BJ (cell line): Measurements from ENCODE around the gene PRICKLE2. TPM values are rescaled to one million over a fixed set of nuclear protein-coding genes. Genes with fewer than 3 reads are reported as not detected.

ENCODE experiments used
- CTCF ChIA-PET: fragments of 350-600 bp; formaldehyde crosslinking; extraction: SDS; loops from one replicate; lab custom pipeline; 2021; ENCODE audit warnings: antibody characterized with exemption, inconsistent platforms; lab: Yijun Ruan, JAX
- POLR2A ChIA-PET: fragments of 300-600 bp; sonication (Branson Sonifier 250); formaldehyde crosslinking; extraction: SDS; loops from one replicate; lab custom pipeline; 2021; ENCODE audit warnings: antibody characterized with exemption; lab: Charles Lee
- DNase-seq: peaks from one replicate; pipeline ENCODE4 v3.0.0-alpha.2; 2011; ENCODE audit warnings: low read depth
- H3K27me3 ChIP-seq: 2 replicates; pipeline ENCODE4 v1.6.0; 2011; ENCODE audit warnings: low read length; ENCODE audit not compliant: control insufficient read depth, insufficient read depth
- H3K36me3 ChIP-seq: 2 replicates; pipeline ENCODE4 v1.5.1; 2011; ENCODE audit warnings: low read length; ENCODE audit not compliant: control insufficient read depth, insufficient read depth
- H3K4me3 ChIP-seq: 2 replicates; pipeline ENCODE4 v1.5.1; 2011; ENCODE audit warnings: low read depth, mild to moderate bottlenecking, control low read depth, low read length
- polyA plus RNA-seq: library from polyadenylated mRNA; depleted of rRNA; stranded (reverse); fragments of >200 nt; gene quantifications from 2 replicates; pipeline ENCODE4 v1.2.3, GENCODE V29; 2011
- TF ChIP-seq, protein P1 (sequence below): IDR thresholded peaks from 2 replicates; pipeline ENCODE4 v1.5.1; 2011; ENCODE audit warnings: low read depth, mild to moderate bottlenecking, control low read depth, inconsistent platforms, low read length, moderate library complexity; ENCODE audit not compliant: insufficient read depth

Gene PRICKLE2
- polyA plus RNA-seq, 1 experiment = 3.5 TPM

DNA sequence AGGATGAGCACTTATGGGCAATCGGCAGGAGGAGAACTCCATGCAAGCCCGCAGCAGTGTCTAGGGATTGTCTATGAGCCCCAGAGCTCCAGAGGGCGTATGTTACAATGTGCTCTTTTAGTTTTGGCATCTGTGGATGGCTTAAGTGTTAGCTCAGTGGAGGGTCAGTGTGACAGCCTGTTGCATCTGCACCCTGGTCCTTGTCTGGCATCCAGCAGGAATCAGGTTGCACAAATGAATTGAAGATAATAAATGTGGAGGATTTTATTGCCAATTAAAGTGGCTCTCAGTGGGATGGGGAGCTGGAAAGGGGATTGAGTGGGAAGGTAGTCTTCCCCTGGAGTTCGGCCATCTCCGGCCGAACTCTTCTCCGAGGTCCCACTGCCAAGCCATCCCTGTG lies 11.8 kb upstream of the PRICKLE2 start:
- no peak for DNase-seq
- ChIA-PET POLR2A (no interaction called here), CTCF (no interaction called here)
- Histone ChIP-seq H3K36me3 (0 out of 2 replicates have a peak, but pooled peaks cover 1% of the 10 kb centered on the region), H3K4me3 (no peak overlapping the region), H3K27me3 (no peaks in the 10 kb centered on the region)
- TF ChIP-seq, protein P1, sequence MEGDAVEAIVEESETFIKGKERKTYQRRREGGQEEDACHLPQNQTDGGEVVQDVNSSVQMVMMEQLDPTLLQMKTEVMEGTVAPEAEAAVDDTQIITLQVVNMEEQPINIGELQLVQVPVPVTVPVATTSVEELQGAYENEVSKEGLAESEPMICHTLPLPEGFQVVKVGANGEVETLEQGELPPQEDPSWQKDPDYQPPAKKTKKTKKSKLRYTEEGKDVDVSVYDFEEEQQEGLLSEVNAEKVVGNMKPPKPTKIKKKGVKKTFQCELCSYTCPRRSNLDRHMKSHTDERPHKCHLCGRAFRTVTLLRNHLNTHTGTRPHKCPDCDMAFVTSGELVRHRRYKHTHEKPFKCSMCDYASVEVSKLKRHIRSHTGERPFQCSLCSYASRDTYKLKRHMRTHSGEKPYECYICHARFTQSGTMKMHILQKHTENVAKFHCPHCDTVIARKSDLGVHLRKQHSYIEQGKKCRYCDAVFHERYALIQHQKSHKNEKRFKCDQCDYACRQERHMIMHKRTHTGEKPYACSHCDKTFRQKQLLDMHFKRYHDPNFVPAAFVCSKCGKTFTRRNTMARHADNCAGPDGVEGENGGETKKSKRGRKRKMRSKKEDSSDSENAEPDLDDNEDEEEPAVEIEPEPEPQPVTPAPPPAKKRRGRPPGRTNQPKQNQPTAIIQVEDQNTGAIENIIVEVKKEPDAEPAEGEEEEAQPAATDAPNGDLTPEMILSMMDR = no peak

DNA sequence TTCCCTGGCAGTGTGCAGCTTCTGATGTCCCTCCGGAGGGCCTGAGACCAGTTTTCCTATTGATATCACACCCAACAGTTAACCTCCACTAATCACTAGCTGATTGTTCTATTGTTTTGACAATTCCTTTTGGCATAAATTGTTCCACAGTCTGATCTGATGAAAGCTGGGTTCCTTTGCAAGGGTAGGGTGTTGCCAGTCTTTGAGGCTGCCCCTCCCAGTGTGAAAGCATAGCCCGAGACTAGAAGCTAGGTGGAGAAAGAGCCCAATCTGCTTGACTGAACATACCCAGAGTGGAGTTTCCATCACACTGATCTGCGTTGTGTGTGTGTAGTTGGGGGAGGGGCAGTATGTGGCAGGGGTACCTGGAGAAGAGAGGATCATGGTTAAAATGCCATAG lies 10.3 kb upstream of the PRICKLE2 start:
- Histone ChIP-seq H3K4me3 (no peak overlapping the region), H3K36me3 (0 out of 2 replicates have a peak, but pooled peaks cover 1% of the 10 kb centered on the region), H3K27me3 (no peaks in the 10 kb centered on the region)
- POLR2A ChIA-PET = no interaction called here
- TF ChIP-seq, protein P1 = no peak
- no peak for DNase-seq
- CTCF ChIA-PET = interaction anchor here (1.0 to 1.2 kb wide), 3 partner anchors 10 to 198 kb away, joined by 3 to 4 read pairs (median 3); partner anchors contain the start of gene PRICKLE2

DNA sequence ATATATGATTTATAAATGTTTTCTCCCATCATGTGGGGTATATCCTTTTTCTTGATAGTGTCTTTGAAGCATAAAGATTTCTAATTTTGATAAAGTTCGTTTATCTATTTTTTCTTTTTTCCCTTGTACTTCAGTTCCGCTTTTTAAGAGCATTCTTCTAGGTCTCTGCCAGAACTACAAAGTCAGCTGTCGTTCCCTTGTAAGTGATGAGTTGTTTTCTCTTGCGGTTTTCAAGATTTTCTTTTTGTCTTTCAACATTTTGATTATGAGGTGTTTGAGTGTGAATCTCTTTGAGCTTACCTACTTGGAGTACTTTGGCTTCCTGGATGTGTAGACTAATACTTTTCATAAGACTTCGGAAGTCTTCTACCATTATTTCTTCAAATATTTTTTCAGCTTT lies 9.3 kb upstream of the PRICKLE2 start:
- TF ChIP-seq, protein P1 = no peak
- ChIA-PET POLR2A (no interaction called here), CTCF (interaction anchor here (1.0 to 1.2 kb wide), 4 partner anchors 9 to 204 kb away, joined by 3 to 4 read pairs (median 3); partner anchors contain the start of gene PRICKLE2)
- H3K36me3 ChIP-seq = 0 out of 2 replicates have a peak, but pooled peaks cover 1% of the 10 kb centered on the region
- H3K4me3 ChIP-seq = no peak overlapping the region
- H3K27me3 ChIP-seq = no peaks in the 10 kb centered on the region
- DNase-seq = no peak

DNA sequence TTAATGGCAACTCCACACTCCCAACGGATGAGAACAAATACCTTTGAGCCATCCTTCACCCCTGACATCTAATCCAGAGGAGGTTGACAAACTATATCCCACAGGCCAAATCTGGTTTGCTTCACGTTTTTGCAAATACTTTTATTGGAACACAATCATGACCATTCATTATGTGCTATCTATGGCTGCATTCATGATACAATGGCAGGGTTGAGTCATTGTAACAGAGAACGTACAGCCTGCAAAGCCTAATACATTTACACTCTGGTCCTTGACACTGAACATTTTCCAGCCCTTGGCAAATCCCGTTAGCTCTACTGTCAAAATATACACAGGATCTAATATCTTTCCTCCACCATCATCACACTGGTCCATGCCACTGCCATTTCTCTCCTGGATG lies 7.6 kb upstream of the PRICKLE2 start:
- DNase-seq = no peak
- H3K36me3 ChIP-seq = 0 out of 2 replicates have a peak, but pooled peaks cover 1% of the 10 kb centered on the region
- no peaks in the 10 kb centered on the region for H3K27me3 ChIP-seq
- no peak overlapping the region for H3K4me3 ChIP-seq
- ChIA-PET CTCF (no interaction called here), POLR2A (no interaction called here)
- TF ChIP-seq, protein P1 = no peak

DNA sequence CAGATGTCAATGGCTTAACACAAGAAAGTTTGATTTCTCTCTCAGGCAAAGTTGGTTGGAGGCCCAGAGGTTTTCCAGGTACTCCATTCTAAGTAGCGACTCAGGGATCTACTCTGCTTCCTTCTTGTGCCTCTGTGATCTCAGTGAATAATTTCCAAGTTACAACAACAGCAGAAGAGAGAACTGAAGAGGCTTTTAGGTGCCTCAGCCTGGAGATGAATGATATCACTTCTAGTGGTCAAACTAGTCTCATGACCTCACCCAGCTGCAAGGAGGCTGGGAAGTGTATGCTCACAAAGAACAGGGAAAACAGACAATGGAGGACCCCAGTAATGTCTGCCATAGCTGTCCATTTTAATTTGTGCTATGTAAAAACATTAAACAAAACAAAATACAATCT lies 4.6 kb upstream of the PRICKLE2 start:
- DNase-seq = no peak
- POLR2A ChIA-PET = no interaction called here
- TF ChIP-seq, protein P1 = no peak
- CTCF ChIA-PET = interaction anchor here (1.2 to 1.6 kb wide), 2 partner anchors 9 to 170 kb away, joined by 4 to 5 read pairs; no protein-coding TSS in a partner anchor
- Histone ChIP-seq H3K4me3 (no peak overlapping the region), H3K36me3 (no peaks in the 10 kb centered on the region), H3K27me3 (no peaks in the 10 kb centered on the region)
